Measurements from ENCODE around the gene LRRFIP1. TPM values are rescaled to one million over a fixed set of nuclear protein-coding genes. Genes with fewer than 3 reads are reported as not detected.

Gene LRRFIP1
- total and polyA plus RNA-seq, 10 of the 15 experiments (the other 5 are each of a cell fraction or from before 2014, with no cell fraction given): 36.2 to 120 (median 74.3) TPM

GRCh38 chr2:237790353-237790752 lies 163.0 kb downstream of the LRRFIP1 start:
- Histone ChIP-seq H3K27ac (ENCODE audit: control insufficient read depth, insufficient read depth) (no peak overlapping the region), H3K9ac (ENCODE audit: control insufficient read depth, insufficient read depth, low read length) (no peak overlapping the region), H3K79me2 (ENCODE audit: control insufficient read depth, insufficient read depth, low read length) (no peaks in the 10 kb centered on the region), H3K4me2 (ENCODE audit: control insufficient read depth, insufficient read depth) (no peak overlapping the region), H2AFZ (ENCODE audit: control insufficient read depth, low read depth, low read length) (no peak overlapping the region), H3K4me1 (ENCODE audit: control insufficient read depth, insufficient read depth, low read length) (no peaks in the 10 kb centered on the region), H3K36me3 (ENCODE audit: control insufficient read depth in 2 of 2, insufficient read depth in 2 of 2, low read length in 1 of 2) (no peaks in the 10 kb centered on the region), H3K4me3 (no peak overlapping the region), H4K20me1 (ENCODE audit: control insufficient read depth, insufficient read depth) (no peaks in the 10 kb centered on the region), H3K27me3 (replicated peaks in 1 of 2; ENCODE audit: control insufficient read depth in 2 of 2, insufficient read depth in 2 of 2, low read length in 1 of 2) (no peaks in the 10 kb centered on the region), H3K9me3 (replicated peaks; ENCODE audit: control insufficient read depth, insufficient read depth, low read length) (peaks cover 4% of the 10 kb centered on the region; the same call in 1 of the 3 replicates)
- ChIA-PET CTCF (interaction anchor here (0.6 kb wide), 1 partner anchor 381 kb away, joined by 4 read pairs; no protein-coding TSS in a partner anchor), RAD21 (ENCODE audit: unreplicated experiment) (no interaction called here), POLR2A (no interaction called here), SMC1A (ENCODE audit: uncharacterized antibody, unreplicated experiment) (interaction anchor here (1.0 to 1.3 kb wide), 2 partner anchors 14 to 277 kb away, joined by 3 to 4 read pairs; no protein-coding TSS in a partner anchor)
- FAIRE-seq: no peak
- intact Hi-C loops (cut with micrococcal nuclease; ENCODE audit: unreplicated experiment): no loop called here
- no peak for ATAC-seq
- DNase-seq (ENCODE audit: low read depth, low spot score): no peak
- 78% methylated on average over 4 of the region's 4 CpGs for WGBS (ENCODE audit: insufficient coverage, insufficient replicate concordance, low lambda C conversion rate, missing lambda C conversion rate)
- BruUV-seq (replicated peaks): no TSS peak
- in situ Hi-C loops (cut with MboI): no loop called here
- TF ChIP-seq NRF1 (conservative IDR thresholded peaks at IDR 0.05; ENCODE audit: low read depth, low read length) (no peak), CTCF (IDR thresholded peaks at IDR 0.05 in 2 of 3, conservative IDR thresholded peaks at IDR 0.05 in 1 of 3; ENCODE audit: control insufficient read depth in 2 of 3, extremely low read depth in 1 of 3, insufficient read depth in 1 of 3, low read depth in 3 of 3, low read length in 3 of 3) (no peak), BACH1 (IDR thresholded peaks at IDR 0.05; ENCODE audit: borderline replicate concordance) (no peak), MYC (IDR thresholded peaks at IDR 0.05; ENCODE audit: insufficient read depth, insufficient read length, insufficient replicate concordance, low read length, severe bottlenecking) (no peak), EGR1 (IDR thresholded peaks at IDR 0.05; ENCODE audit: borderline replicate concordance in 1 of 2, low read depth in 2 of 2, low read length in 2 of 2) (no peak), ESRRA (IDR thresholded peaks at IDR 0.05; ENCODE audit: low read length) (no peak), BHLHE40 (IDR thresholded peaks at IDR 0.05; ENCODE audit: borderline replicate concordance in 1 of 2, low read depth in 2 of 2, low read length in 1 of 2) (no peak), BCL11A (IDR thresholded peaks at IDR 0.05; ENCODE audit: low read depth, low read length) (no peak), NR2C2 (IDR thresholded peaks at IDR 0.05; ENCODE audit: borderline replicate concordance, control insufficient read depth, insufficient read length, low read depth) (no peak), ETV6 (conservative IDR thresholded peaks at IDR 0.05 in 1 of 2, IDR thresholded peaks at IDR 0.05 in 1 of 2; ENCODE audit: borderline replicate concordance in 1 of 2, low read depth in 1 of 2) (no peak), ZZZ3 (IDR thresholded peaks at IDR 0.05; ENCODE audit: control insufficient read depth, insufficient read length, low read depth) (no peak), BCL3 (IDR thresholded peaks at IDR 0.05; ENCODE audit: borderline replicate concordance, insufficient read depth, low read depth, low read length, poor library complexity, severe bottlenecking) (no peak), KDM1A (IDR thresholded peaks at IDR 0.05; ENCODE audit: borderline replicate concordance) (no peak), PRDM15 (CRISPR knock-in tag; IDR thresholded peaks at IDR 0.05) (no peak), MYB (IDR thresholded peaks at IDR 0.05; ENCODE audit: borderline replicate concordance, low read depth, low read length) (no peak), RFX5 (IDR thresholded peaks at IDR 0.05; ENCODE audit: low read depth, low read length) (no peak), POLR2AphosphoS5 (IDR thresholded peaks at IDR 0.05; ENCODE audit: low read length) (no peak)

Data from GM12878 (cell line).